Measurements from ENCODE around the gene GLUD1. TPM values are rescaled to one million over a fixed set of nuclear protein-coding genes. Genes with fewer than 3 reads are reported as not detected.
"Not testable (repeated sequence)": the region's sequence is repeated elsewhere in the genome, so short reads cannot be mapped to it uniquely, and the experiment has no call there.

Gene GLUD1
- total RNA-seq, 1 experiment from 2014 or later = 132 TPM

- no peak for DNase-seq (ENCODE audit: low read depth)
These were observed 49.2 kb downstream of the GLUD1 start for GRCh38 chr10:87045434-87045938.

- not testable (repeated sequence) for DNase-seq (ENCODE audit: low read depth)
These were observed 51.1 kb downstream of the GLUD1 start for GRCh38 chr10:87043579-87043978.

GRCh38 chr10:87038786-87039185 lies 55.9 kb downstream of the GLUD1 start:
- no peak for DNase-seq (ENCODE audit: low read depth)

GRCh38 chr10:87038286-87038717 lies 56.3 kb downstream of the GLUD1 start:
- DNase-seq (ENCODE audit: low read depth) = peak; percentile 16

GRCh38 chr10:87036623-87037022 lies 58.0 kb downstream of the GLUD1 start:
- DNase-seq (ENCODE audit: low read depth) = no peak

GRCh38 chr10:87030912-87031635 lies 63.6 kb downstream of the GLUD1 start:
- no peak for DNase-seq (ENCODE audit: low read depth)

GRCh38 chr10:87030419-87030818 lies 64.2 kb downstream of the GLUD1 start:
- DNase-seq (ENCODE audit: low read depth) = not testable (repeated sequence)

- not testable (repeated sequence) for DNase-seq (ENCODE audit: low read depth)
These were observed 67.7 kb downstream of the GLUD1 start for GRCh38 chr10:87026747-87027508.

GRCh38 chr10:87025285-87025958 lies 69.2 kb downstream of the GLUD1 start:
- DNase-seq (ENCODE audit: low read depth) = peak; percentile 90

GRCh38 chr10:87020056-87020455 lies 74.6 kb downstream of the GLUD1 start, which contains the start of gene FAM25A:
TSS of gene FAM25A (plus strand) at chr10:87020294. CDS start at chr10:87020325, 31 bp downstream.
- peak; percentile 48 for DNase-seq (ENCODE audit: low read depth)

- peak; percentile 25 for DNase-seq (ENCODE audit: low read depth)
These were observed 75.1 kb downstream of the GLUD1 start for GRCh38 chr10:87019504-87019903.

- DNase-seq (ENCODE audit: low read depth) = not testable (repeated sequence)
These were observed 75.6 kb downstream of the GLUD1 start for GRCh38 chr10:87019066-87019465.

GRCh38 chr10:87018127-87018526 lies 76.5 kb downstream of the GLUD1 start:
- not testable (repeated sequence) for DNase-seq (ENCODE audit: low read depth)

- not testable (repeated sequence) for DNase-seq (ENCODE audit: low read depth)
These were observed 79.5 kb downstream of the GLUD1 start for GRCh38 chr10:87014986-87015716.

- not testable (repeated sequence) for DNase-seq (ENCODE audit: low read depth)
These were observed 81.1 kb downstream of the GLUD1 start for GRCh38 chr10:87013528-87013927.

GRCh38 chr10:87009134-87009696 lies 85.4 kb downstream of the GLUD1 start:
- DNase-seq (ENCODE audit: low read depth) = not testable (repeated sequence)

GRCh38 chr10:87008303-87008702 lies 86.3 kb downstream of the GLUD1 start:
- DNase-seq (ENCODE audit: low read depth) = not testable (repeated sequence)

- DNase-seq (ENCODE audit: low read depth) = not testable (repeated sequence)
These were observed 87.0 kb downstream of the GLUD1 start for GRCh38 chr10:87007674-87008073.

- DNase-seq (ENCODE audit: low read depth) = not testable (repeated sequence)
These were observed 87.5 kb downstream of the GLUD1 start for GRCh38 chr10:87007124-87007523.

GRCh38 chr10:87000491-87000890 lies 94.2 kb downstream of the GLUD1 start:
- peak; percentile 35 for DNase-seq (ENCODE audit: low read depth)
